A673 (cell line): ENCODE data around the gene MCM9. TPM values are rescaled to one million over a fixed set of nuclear protein-coding genes. Genes with fewer than 3 reads are reported as not detected.

Experiments used
- BruUV-seq: library from RNA; stranded (reverse); fragments of 400-500 nt; replicated peaks from 2 replicates; lab custom pipeline; 2021; lab: Mats Ljungman, UMichigan
- CTCF ChIA-PET: fragments of 300-600 bp; sonication (Branson Sonifier 250); formaldehyde crosslinking; loops from one replicate; lab custom pipeline; 2022; ENCODE audit warnings: antibody characterized with exemption; lab: Charles Lee
- POLR2A ChIA-PET: fragments of 300-600 bp; sonication (Branson Sonifier 250); formaldehyde crosslinking; loops from one replicate; lab custom pipeline; 2022; ENCODE audit warnings: antibody characterized with exemption; ENCODE audit not compliant: low non-redundant PET; lab: Charles Lee
- DNase-seq: peaks from one replicate; pipeline ENCODE4 v3.0.0-alpha.2; 2015; ENCODE audit warnings: low spot score
- H3K27ac ChIP-seq: fragments of 200-600 bp; sonication (generic); 2 replicates; pipeline ENCODE4 v1.5.1; 2016; ENCODE audit warnings: mixed run types, low read depth, mild to moderate bottlenecking, mixed read lengths, antibody characterized with exemption, low read length; ENCODE audit not compliant: poor library complexity, severe bottlenecking
- H3K27me3 ChIP-seq: fragments of 200-600 bp; sonication (generic); replicated peaks from 2 replicates; pipeline ENCODE4 v1.6.1; 2017; ENCODE audit warnings: mixed run types, low read depth, mild to moderate bottlenecking, mixed read lengths, antibody characterized with exemption, low read length; ENCODE audit not compliant: insufficient read depth, poor library complexity
- H3K36me3 ChIP-seq: fragments of 200-600 bp; sonication (generic); 2 replicates; pipeline ENCODE4 v1.6.1; 2016; ENCODE audit warnings: mixed run types, mild to moderate bottlenecking, mixed read lengths, antibody characterized with exemption, low read length; ENCODE audit not compliant: insufficient read depth, poor library complexity, severe bottlenecking
- H3K4me1 ChIP-seq: fragments of 200-600 bp; sonication (generic); 2 replicates; pipeline ENCODE4 v1.6.1; 2017; ENCODE audit warnings: mixed run types, mild to moderate bottlenecking, mixed read lengths, antibody characterized with exemption, low read length; ENCODE audit not compliant: insufficient read depth, poor library complexity, severe bottlenecking
- H3K4me3 ChIP-seq: fragments of 200-600 bp; sonication (generic); 2 replicates; pipeline ENCODE4 v1.5.1; 2016; ENCODE audit warnings: low read depth, mixed run types, mild to moderate bottlenecking, mixed read lengths, low read length; ENCODE audit not compliant: poor library complexity, severe bottlenecking
- H3K9me3 ChIP-seq: fragments of 200-600 bp; sonication (generic); 2 replicates; pipeline ENCODE4 v1.6.1; 2016; ENCODE audit warnings: mixed run types, low read depth, mild to moderate bottlenecking, mixed read lengths, antibody characterized with exemption, low read length; ENCODE audit not compliant: poor library complexity, severe bottlenecking
- CTCF ChIP-seq: fragments of 300-800, 200-600 bp; sonication (generic); conservative IDR thresholded peaks from 2 replicates; pipeline ENCODE4 v1.5.1; 2017; ENCODE audit warnings: low read depth, mild to moderate bottlenecking, antibody characterized with exemption, low read length, moderate library complexity, mixed read lengths
- EZH2 ChIP-seq: fragments of 200-600 bp; sonication (generic); IDR thresholded peaks from 2 replicates; pipeline ENCODE4 v1.6.1; 2017; ENCODE audit warnings: borderline replicate concordance, low read depth, mild to moderate bottlenecking, mixed read lengths, antibody characterized with exemption, low read length; ENCODE audit not compliant: poor library complexity, severe bottlenecking
- intact Hi-C: fragments of 100-400 bp; cut with micrococcal nuclease; formaldehyde crosslinking; loops from one replicate; pipeline ENCODE4 v1.10.0; 2022; ENCODE audit not compliant: unreplicated experiment
- total RNA-seq: library from RNA; stranded (reverse); gene quantifications from 2 replicates; pipeline ENCODE4 v1.2.3, GENCODE V29; 2021

The MCM9 gene
- total RNA-seq, 1 experiment from 2014 or later = 16.9 TPM

GRCh38 chr6:118905084-118905483, 29.9 kb downstream of the MCM9 start:
- ChIA-PET POLR2A (no interaction called here), CTCF (no interaction called here)
- Histone ChIP-seq H3K27me3 (no peaks in the 10 kb centered on the region), H3K27ac (no peak overlapping the region), H3K4me1 (peaks cover 4% of the 10 kb centered on the region), H3K4me3 (no peak overlapping the region), H3K9me3 (no peaks in the 10 kb centered on the region), H3K36me3 (peaks cover 89% of the 10 kb centered on the region)
- BruUV-seq = no TSS peak
- no peak for DNase-seq
- intact Hi-C loops = no loop called here
- TF ChIP-seq CTCF (no peak), EZH2 (no peak)

GRCh38 chr6:118903691-118904090, 31.3 kb downstream of the MCM9 start:
- Histone ChIP-seq H3K27ac (no peak overlapping the region), H3K9me3 (no peaks in the 10 kb centered on the region), H3K4me3 (no peak overlapping the region), H3K36me3 (peaks cover 75% of the 10 kb centered on the region), H3K4me1 (peaks cover 13% of the 10 kb centered on the region), H3K27me3 (no peaks in the 10 kb centered on the region)
- TF ChIP-seq CTCF (no peak), EZH2 (no peak)
- POLR2A ChIA-PET = no interaction called here
- CTCF ChIA-PET = no interaction called here
- intact Hi-C loops = no loop called here
- no TSS peak for BruUV-seq
- no peak for DNase-seq

GRCh38 chr6:118903138-118903537, 31.8 kb downstream of the MCM9 start:
- H3K27ac ChIP-seq = no peak overlapping the region
- no peaks in the 10 kb centered on the region for H3K27me3 ChIP-seq
- H3K4me1 ChIP-seq = peaks cover 13% of the 10 kb centered on the region
- peaks cover 70% of the 10 kb centered on the region for H3K36me3 ChIP-seq
- ChIA-PET POLR2A (no interaction called here), CTCF (no interaction called here)
- intact Hi-C loops = no loop called here
- TF ChIP-seq CTCF = no peak
- H3K9me3 ChIP-seq = no peaks in the 10 kb centered on the region
- H3K4me3 ChIP-seq = no peak overlapping the region
- no TSS peak for BruUV-seq
- DNase-seq = no peak
